NCI-H345 (cell line): Measurements from ENCODE around the gene DNAJB13.
"Not testable (repeated sequence)": the region's sequence is repeated elsewhere in the genome, so short reads cannot be mapped to it uniquely, and the experiment has no call there.

ENCODE experiments used
- DNase-seq: peaks from one replicate; lab custom pipeline; 2025; lab: John Stamatoyannopoulos, UW

Gene DNAJB13, protein sequence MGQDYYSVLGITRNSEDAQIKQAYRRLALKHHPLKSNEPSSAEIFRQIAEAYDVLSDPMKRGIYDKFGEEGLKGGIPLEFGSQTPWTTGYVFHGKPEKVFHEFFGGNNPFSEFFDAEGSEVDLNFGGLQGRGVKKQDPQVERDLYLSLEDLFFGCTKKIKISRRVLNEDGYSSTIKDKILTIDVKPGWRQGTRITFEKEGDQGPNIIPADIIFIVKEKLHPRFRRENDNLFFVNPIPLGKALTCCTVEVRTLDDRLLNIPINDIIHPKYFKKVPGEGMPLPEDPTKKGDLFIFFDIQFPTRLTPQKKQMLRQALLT

GRCh38 chr11:73950869-73951710 is at the start of gene DNAJB13:
DNAJB13 (plus strand) TSS chr11:73951026; CDS start chr11:73951070, 44 bp downstream.
- peak; percentile 40 for DNase-seq

GRCh38 chr11:73902303-73902702 is 48.5 kb upstream of the DNAJB13 start:
- no peak for DNase-seq

- DNase-seq: no peak
Measured at GRCh38 chr11:73907191-73907590, 43.6 kb upstream of the DNAJB13 start.

DNA sequence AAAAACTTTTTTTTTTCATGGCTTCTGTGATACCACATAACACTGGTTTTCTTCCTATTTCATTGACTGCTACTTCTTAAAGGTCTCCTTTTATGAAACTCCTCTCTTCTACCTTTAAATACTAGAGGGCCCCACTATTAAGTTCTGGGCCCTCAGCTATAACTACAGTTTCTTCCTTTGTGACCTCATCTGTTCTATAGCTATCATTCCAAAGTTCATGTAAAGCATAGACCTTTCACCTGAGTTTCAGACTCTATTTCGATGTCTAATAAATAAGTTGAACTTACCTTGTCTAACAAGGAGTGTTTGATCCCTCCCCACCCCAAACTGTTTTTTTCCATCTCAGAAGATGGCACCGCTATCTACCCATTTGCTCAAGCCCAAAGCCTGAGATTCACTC is 38.8 kb upstream of the DNAJB13 start:
- no peak for DNase-seq

DNA sequence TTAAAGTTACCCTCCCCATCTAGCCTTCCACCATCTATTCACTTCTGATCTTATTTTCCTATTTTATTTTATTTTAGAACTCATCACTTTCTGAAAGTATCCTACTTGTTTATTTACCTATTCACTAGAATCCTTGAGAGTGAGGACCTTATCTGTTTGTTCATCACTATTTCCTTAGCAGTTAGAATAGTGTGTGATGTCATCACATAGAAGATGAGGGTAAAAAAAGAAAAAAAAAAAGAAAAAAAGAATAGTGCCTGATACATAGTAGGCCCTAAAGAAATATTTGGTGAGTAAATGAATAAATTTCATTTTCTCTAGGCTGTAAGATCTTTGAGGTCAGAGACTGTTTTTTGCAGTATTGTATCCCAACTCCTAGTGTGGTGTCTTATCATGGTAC is 37.4 kb upstream of the DNAJB13 start:
- DNase-seq: no peak

DNA sequence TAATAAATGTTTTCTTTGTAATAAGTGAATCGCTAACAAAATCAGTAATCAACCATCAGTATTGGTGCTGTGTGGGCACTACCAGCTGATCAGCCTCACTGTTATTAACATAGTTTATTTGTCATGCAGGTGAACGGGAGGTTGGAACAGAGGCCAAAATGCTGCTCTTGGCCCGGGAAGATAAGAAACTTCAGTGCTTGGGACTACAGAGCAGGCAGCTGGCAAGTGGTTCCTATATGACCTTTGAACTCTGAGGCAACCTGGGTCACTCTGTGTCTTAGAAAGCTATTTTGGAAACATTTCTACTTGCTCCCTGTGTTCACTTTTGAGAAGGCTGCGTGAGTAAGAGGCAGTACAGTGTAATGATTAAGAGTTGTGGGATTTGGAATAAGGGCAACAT is 36.5 kb upstream of the DNAJB13 start:
- no peak for DNase-seq

DNA sequence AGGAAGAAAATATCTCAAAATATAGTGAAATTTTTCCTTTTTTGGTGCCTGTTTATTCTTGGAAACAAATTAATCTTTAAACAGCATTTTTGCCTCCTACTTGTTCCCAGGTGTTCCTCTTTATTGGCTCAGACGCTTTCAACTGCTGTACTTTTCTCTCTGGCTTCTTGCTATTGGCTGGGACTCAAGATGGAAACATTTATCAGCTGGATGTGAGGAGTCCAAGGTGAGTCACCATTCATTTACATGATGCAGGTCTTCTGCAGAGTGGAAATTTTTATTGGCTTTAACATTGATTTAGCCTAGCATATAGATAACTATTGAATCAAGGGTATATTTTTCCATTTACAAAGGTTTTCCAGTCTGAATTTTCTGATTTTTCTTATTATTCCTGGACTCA is 34.4 kb upstream of the DNAJB13 start:
- no peak for DNase-seq

DNA sequence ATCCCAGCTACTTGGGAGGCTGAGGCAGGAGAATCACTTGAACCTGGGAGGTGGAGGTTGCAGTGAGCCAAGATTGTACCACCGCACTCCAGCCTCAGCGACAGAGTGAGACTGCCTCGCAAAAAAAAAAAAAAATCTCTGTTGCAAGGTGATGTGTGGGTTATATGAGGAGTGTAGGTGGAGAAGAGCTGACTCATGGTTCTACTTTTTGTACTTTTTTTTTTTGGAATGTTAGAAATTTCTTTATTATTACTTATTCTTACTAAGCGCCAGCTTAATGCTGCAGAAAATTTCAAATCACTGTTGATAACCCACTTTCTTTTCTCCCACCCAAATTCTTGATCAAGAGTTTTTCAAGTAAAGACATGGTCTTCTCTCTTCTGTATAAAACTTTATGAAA is 29.6 kb upstream of the DNAJB13 start:
- no peak for DNase-seq

- DNase-seq: no peak
Measured at GRCh38 chr11:73929388-73929787, 21.4 kb upstream of the DNAJB13 start.

DNA sequence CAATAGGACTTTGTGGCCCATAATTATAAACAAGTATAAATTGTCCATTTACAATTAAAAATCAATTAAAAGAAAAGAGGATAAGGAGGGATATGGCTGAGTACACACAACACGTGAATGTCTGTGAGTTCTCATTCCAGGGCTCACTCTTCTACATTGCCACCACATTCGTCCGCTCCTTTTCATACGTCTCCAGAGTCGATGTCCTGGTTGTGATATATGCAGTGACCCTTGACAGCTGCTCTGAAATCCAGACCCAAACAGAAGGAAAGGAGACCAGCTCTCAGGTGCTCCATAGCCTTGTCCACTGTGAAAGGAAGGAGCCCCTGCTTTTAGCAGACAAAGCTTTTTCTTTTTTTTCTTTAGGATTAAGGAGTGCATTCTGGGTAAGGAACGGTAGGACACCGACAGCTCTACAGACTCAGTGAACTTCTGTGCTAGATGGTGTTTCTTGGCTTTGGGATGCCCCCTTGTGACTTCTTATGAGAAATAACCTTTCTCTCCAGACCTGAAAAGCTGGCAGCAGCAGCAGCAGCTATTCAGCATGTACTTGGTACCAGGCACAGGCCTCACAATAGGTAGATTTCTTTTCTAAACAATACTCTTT is 19.7 kb upstream of the DNAJB13 start:
- DNase-seq: peak; percentile 30

- DNase-seq: no peak
Measured at GRCh38 chr11:73931951-73932350, 18.9 kb upstream of the DNAJB13 start.

GRCh38 chr11:73932781-73933180 is 18.0 kb upstream of the DNAJB13 start:
- no peak for DNase-seq

DNA sequence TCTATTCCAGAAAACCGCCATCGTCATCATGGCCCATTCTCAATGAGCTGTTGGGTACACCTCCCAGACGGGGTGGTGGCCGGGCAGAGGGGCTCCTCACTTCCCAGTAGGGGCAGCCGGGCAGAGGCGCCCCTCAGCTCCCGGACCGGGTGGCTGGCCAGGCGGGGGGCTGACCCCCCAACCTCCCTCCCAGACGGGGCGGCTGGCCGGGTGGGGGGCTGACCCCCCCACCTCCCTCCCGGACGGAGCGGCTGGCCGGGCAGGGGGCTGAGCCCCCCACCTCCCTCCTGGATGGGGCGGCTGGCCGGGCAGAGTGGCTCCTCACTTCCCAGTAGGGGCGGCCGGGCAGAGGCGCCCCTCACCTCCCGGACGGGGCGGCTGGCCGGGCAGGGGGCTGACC is 14.8 kb upstream of the DNAJB13 start:
- DNase-seq: not testable (repeated sequence)

GRCh38 chr11:73939096-73939495 is 11.7 kb upstream of the DNAJB13 start:
- no peak for DNase-seq

DNA sequence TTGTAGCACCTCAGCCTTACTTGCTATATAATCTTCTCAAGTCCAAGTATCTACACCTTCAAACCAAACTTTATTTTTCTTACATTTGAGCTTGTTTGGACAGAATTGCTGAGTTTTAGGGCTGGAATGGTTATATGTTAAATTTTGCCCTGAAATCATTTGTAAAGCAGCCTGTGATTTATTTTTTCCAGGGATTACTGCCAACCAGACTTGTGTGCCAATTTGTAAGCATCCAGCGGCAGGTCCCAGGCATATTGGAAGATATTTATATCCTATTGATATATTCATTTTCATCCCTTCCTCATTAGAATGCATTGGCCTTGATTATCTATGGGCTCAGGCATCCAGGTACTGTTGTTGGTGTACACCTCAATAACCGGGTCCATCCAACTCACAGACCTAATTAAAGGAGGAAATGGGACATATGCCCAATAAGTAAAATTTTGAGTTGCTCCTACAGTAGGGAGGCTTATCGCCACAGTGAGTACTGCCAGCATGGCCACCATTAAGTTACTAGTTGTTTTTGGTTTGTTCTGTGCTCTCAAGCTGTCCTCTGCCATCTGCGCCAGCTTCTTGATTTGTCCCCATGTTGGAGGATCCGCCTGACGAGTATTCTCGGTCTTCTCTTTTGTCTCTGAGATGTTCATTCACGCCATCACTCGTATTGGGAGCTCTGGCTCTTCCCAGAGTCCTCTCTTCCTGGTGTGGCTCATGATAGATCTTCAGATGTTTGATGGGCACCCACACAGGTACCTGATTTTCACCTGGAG is 9.8 kb upstream of the DNAJB13 start:
- no peak for DNase-seq

GRCh38 chr11:73942010-73942409 is 8.8 kb upstream of the DNAJB13 start:
- DNase-seq: no peak

GRCh38 chr11:73944085-73944484 is 6.7 kb upstream of the DNAJB13 start:
- DNase-seq: no peak

DNA sequence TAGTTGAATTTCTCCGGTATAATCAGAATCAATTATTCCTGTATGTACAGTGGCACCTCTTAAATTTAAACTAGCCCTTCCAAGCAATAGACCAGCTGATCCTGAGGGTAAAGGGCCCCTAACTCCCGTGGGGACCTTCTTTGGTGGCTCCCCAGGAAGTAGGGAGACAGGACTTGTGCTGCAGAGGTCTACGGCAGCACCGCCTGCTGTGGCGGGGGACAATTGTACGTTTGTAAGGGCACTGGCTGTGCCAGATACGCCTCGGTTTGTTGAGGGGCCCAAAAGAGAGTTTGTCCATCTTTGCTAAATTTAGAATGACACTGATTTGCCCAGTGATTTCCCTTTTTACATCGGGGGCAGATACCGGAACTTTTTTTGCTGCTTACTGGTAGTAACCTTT is 5.9 kb upstream of the DNAJB13 start:
- DNase-seq: no peak

- no peak for DNase-seq
Measured at GRCh38 chr11:73945396-73945795, 5.4 kb upstream of the DNAJB13 start.

- no peak for DNase-seq
Measured at GRCh38 chr11:73946798-73947458, 3.9 kb upstream of the DNAJB13 start.

DNA sequence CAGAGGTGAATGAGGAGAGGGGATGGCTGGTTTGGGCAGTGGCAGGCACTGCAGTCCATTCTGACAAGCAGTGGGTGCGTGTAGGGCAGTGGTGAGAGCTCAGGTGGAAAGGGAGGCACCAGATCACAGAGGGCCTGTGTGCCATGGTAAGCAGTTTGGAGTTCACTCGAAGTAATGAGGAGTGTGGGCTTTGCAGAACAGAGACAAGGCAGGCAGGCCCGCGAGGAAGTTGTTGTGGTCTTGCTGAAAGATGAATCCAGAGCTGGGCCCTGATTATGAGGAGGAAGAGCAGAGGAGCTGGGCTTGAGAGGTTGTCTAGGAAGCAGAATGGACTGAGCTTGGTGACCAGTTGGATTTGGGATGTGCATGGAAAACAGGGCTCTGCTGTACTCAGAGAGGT is 1.6 kb upstream of the DNAJB13 start:
- DNase-seq: no peak

- DNase-seq: no peak
Measured at GRCh38 chr11:73949912-73950311, 914 bp upstream of the DNAJB13 start.
